Naive thymus-derived CD4-positive, alpha-beta T cell (primary cell): ENCODE data around the gene GNB5. TPM values are rescaled to one million over a fixed set of nuclear protein-coding genes. Genes with fewer than 3 reads are reported as not detected.
"Not testable (repeated sequence)": the region's sequence is repeated elsewhere in the genome, so short reads cannot be mapped to it uniquely, and the experiment has no call there.

Experiments
- ATAC-seq: fragments of 150-1000 bp; cut with Tn5 transposase; 2 replicates; pipeline ENCODE4 v1.10.0; 2021; ENCODE audit warnings: mild to moderate bottlenecking, moderate library complexity
- CTCF ChIA-PET: fragments of 350-600 bp; sonication (Branson Sonifier 250); formaldehyde crosslinking; loops from one replicate; lab custom pipeline; 2021; ENCODE audit warnings: antibody characterized with exemption; lab: Charles Lee
- POLR2A ChIA-PET: fragments of 350-600 bp; sonication (Branson Sonifier 250); formaldehyde crosslinking; loops from one replicate; lab custom pipeline; 2021; ENCODE audit warnings: antibody characterized with exemption, inconsistent platforms; lab: Charles Lee
- DNase-seq, 9 donors: peaks; one replicate each; pipeline versions ENCODE4 v3.0.0 to v3.0.0-alpha.2; 2020 to 2022; ENCODE audit warnings: mixed read lengths in 1 of 9
- H3K27ac ChIP-seq: one replicate; pipeline ENCODE4 v1.7.0; 2013; ENCODE audit warnings: mild to moderate bottlenecking, low read depth, low read length, moderate library complexity
- H3K27me3 ChIP-seq, 2 donors: one replicate each; pipeline ENCODE4 v1.7.0; 2013; ENCODE audit warnings: low read length in 2 of 2, mild to moderate bottlenecking in 2 of 2, moderate library complexity in 2 of 2; ENCODE audit not compliant: control insufficient read depth in 2 of 2, insufficient read depth in 2 of 2
- H3K36me3 ChIP-seq, 3 experiments: 1 replicate in 2 of 3; 2 replicates in 1 of 3; pipeline ENCODE4 v1.7.0; 2013; ENCODE audit warnings: low read length in 3 of 3, mild to moderate bottlenecking in 3 of 3, moderate library complexity in 1 of 3; ENCODE audit not compliant: insufficient read depth in 3 of 3, control insufficient read depth in 2 of 3
- H3K4me1 ChIP-seq, 2 donors: one replicate each; pipeline ENCODE4 v1.7.0; 2013; ENCODE audit warnings: low read length in 2 of 2, mild to moderate bottlenecking in 2 of 2, moderate library complexity in 1 of 2; ENCODE audit not compliant: control insufficient read depth in 2 of 2, insufficient read depth in 2 of 2
- H3K4me3 ChIP-seq: 2 replicates; pipeline ENCODE4 v1.7.0; 2013; ENCODE audit warnings: mild to moderate bottlenecking, low read length
- H3K9me3 ChIP-seq, 3 experiments: 1 replicate in 2 of 3; 2 replicates in 1 of 3; pipeline ENCODE4 v1.7.0; 2013; ENCODE audit warnings: low read length in 3 of 3; ENCODE audit not compliant: control insufficient read depth in 2 of 3
- H3K27ac Mint-ChIP-seq, 9 donors: one replicate each; pipeline ENCODE4 v1.8.0; 2020 to 2022; ENCODE audit warnings: mixed read lengths in 9 of 9, mild to moderate bottlenecking in 8 of 9, moderate library complexity in 5 of 9, inconsistent platforms in 2 of 9
- H3K27me3 Mint-ChIP-seq, 5 donors: one replicate each; pipeline ENCODE4 v1.8.0; 2021 to 2022; ENCODE audit warnings: mixed read lengths in 5 of 5, mild to moderate bottlenecking in 1 of 5
- H3K36me3 Mint-ChIP-seq, 5 donors: one replicate each; pipeline ENCODE4 v1.8.0; 2020 to 2022; ENCODE audit warnings: mixed read lengths in 5 of 5, mild to moderate bottlenecking in 3 of 5, inconsistent platforms in 1 of 5
- H3K4me1 Mint-ChIP-seq, 7 donors: one replicate each; pipeline ENCODE4 v1.8.0; 2020 to 2022; ENCODE audit warnings: mixed read lengths in 7 of 7, mild to moderate bottlenecking in 3 of 7, inconsistent platforms in 1 of 7
- H3K4me3 Mint-ChIP-seq, 10 donors: one replicate each; pipeline ENCODE4 v1.8.0; 2020 to 2022; ENCODE audit warnings: mild to moderate bottlenecking in 10 of 10, mixed read lengths in 10 of 10, moderate library complexity in 6 of 10, inconsistent platforms in 2 of 10
- H3K9me3 Mint-ChIP-seq, 11 donors: one replicate each; pipeline ENCODE4 v1.8.0; 2020 to 2022; ENCODE audit warnings: mixed read lengths in 11 of 11, mild to moderate bottlenecking in 4 of 11, inconsistent platforms in 1 of 11, moderate library complexity in 1 of 11
- intact Hi-C, 2 donors: fragments of 100-400 bp; cut with micrococcal nuclease; formaldehyde crosslinking; loops; one replicate each; pipeline ENCODE4 v1.15.1; 2023
- polyA plus RNA-seq, 2 donors: library from polyadenylated mRNA; unstranded; fragments of 300-500 nt; fragmentation: Illumina TruSeq; gene quantifications; one replicate each; pipeline ENCODE4 v1.2.3, GENCODE V29; 2021
- total RNA-seq, 6 experiments: library from RNA in 5 of 6; stranded (reverse) in 5 of 6; gene quantifications; 1 replicate in 5 of 6; 2 replicates in 1 of 6; pipeline ENCODE4 v1.2.3 and lab custom pipeline; 2021 to 2026

The GNB5 gene
- total and polyA plus RNA-seq, 7 experiments from 2014 or later, result 35.1 to 80.0 (median 49.0) TPM

- Mint-ChIP-seq H3K4me3 (no peak overlapping the region), H3K4me1 (peaks cover 0 to 5% (median 0%) of the 10 kb centered on the region in 7 donors), H3K27ac (no peak overlapping the region), H3K9me3 (no peaks in the 10 kb centered on the region), H3K36me3 (no peaks in the 10 kb centered on the region), H3K27me3 (peaks cover 0 to 10% (median 7%) of the 10 kb centered on the region in 5 donors)
- Histone ChIP-seq H3K27me3 (no peaks in the 10 kb centered on the region), H3K9me3 (no peaks in the 10 kb centered on the region), H3K4me1 (no peaks in the 10 kb centered on the region), H3K4me3 (no peak overlapping the region), H3K27ac (no peak overlapping the region), H3K36me3 (no peaks in the 10 kb centered on the region)
- DNase-seq (no peak), ATAC-seq (no peak)
- ChIA-PET POLR2A (no interaction called here), CTCF (interaction anchor here (1.0 kb wide), 1 partner anchor 10 kb away, joined by 3 read pairs; no protein-coding TSS in a partner anchor)
- intact Hi-C loops, result no loop called here
Measured at GRCh38 chr15:52100807-52101442, 90.3 kb downstream of the GNB5 start.

GRCh38 chr15:52099651-52100272, 91.4 kb downstream of the GNB5 start:
- ATAC-seq, result no peak
- intact Hi-C loops, result no loop called here
- Histone ChIP-seq H3K4me3 (no peak overlapping the region), H3K27ac (no peak overlapping the region), H3K4me1 (no peaks in the 10 kb centered on the region), H3K36me3 (no peaks in the 10 kb centered on the region), H3K9me3 (no peaks in the 10 kb centered on the region), H3K27me3 (no peaks in the 10 kb centered on the region)
- DNase-seq, result no peak
- H3K4me1 Mint-ChIP-seq, result peaks cover 0 to 5% (median 0%) of the 10 kb centered on the region in 7 donors
- POLR2A ChIA-PET, result no interaction called here
- H3K27me3 Mint-ChIP-seq, result peaks cover 0 to 15% (median 5%) of the 10 kb centered on the region in 5 donors
- no peaks in the 10 kb centered on the region for H3K9me3 Mint-ChIP-seq
- H3K36me3 Mint-ChIP-seq, result no peaks in the 10 kb centered on the region
- H3K27ac Mint-ChIP-seq, result no peak overlapping the region
- H3K4me3 Mint-ChIP-seq, result no peak overlapping the region
- CTCF ChIA-PET, result no interaction called here

- DNase-seq (no peak), ATAC-seq (no peak)
- intact Hi-C loops, result no loop called here
- Mint-ChIP-seq H3K4me3 (no peak overlapping the region), H3K9me3 (no peaks in the 10 kb centered on the region), H3K27ac (no peak overlapping the region), H3K4me1 (peaks cover 0 to 1% (median 0%) of the 10 kb centered on the region in 7 donors), H3K36me3 (no peaks in the 10 kb centered on the region), H3K27me3 (peaks cover 0 to 19% (median 3%) of the 10 kb centered on the region in 5 donors)
- no peak overlapping the region for H3K4me3 ChIP-seq
- CTCF ChIA-PET, result interaction anchor here (0.5 kb wide), 1 partner anchor 448 kb away, joined by 3 read pairs; no protein-coding TSS in a partner anchor
- POLR2A ChIA-PET, result no interaction called here
- H3K27ac ChIP-seq, result no peak overlapping the region
- H3K36me3 ChIP-seq, result no peaks in the 10 kb centered on the region
- no peaks in the 10 kb centered on the region for H3K9me3 ChIP-seq
- H3K27me3 ChIP-seq, result no peaks in the 10 kb centered on the region
- no peaks in the 10 kb centered on the region for H3K4me1 ChIP-seq
Measured at GRCh38 chr15:52098323-52098722, 92.9 kb downstream of the GNB5 start.

- H3K4me3 Mint-ChIP-seq, result no peak overlapping the region
- Histone ChIP-seq H3K4me1 (no peaks in the 10 kb centered on the region), H3K4me3 (no peak overlapping the region), H3K27ac (no peak overlapping the region), H3K9me3 (no peaks in the 10 kb centered on the region), H3K27me3 (no peaks in the 10 kb centered on the region), H3K36me3 (no peaks in the 10 kb centered on the region)
- H3K27me3 Mint-ChIP-seq, result peaks cover 0 to 19% (median 0%) of the 10 kb centered on the region in 5 donors
- no peaks in the 10 kb centered on the region for H3K9me3 Mint-ChIP-seq
- no peak for DNase-seq
- H3K4me1 Mint-ChIP-seq, result peaks cover 0 to 1% (median 0%) of the 10 kb centered on the region in 7 donors
- H3K27ac Mint-ChIP-seq, result no peak overlapping the region
- H3K36me3 Mint-ChIP-seq, result no peaks in the 10 kb centered on the region
- CTCF ChIA-PET, result no interaction called here
- intact Hi-C loops, result no loop called here
- POLR2A ChIA-PET, result no interaction called here
- ATAC-seq, result no peak
Measured at GRCh38 chr15:52097180-52097579, 94.0 kb downstream of the GNB5 start.

GRCh38 chr15:52096536-52096935, 94.7 kb downstream of the GNB5 start:
- H3K36me3 ChIP-seq, H3K4me1 Mint-ChIP-seq, H3K4me3 ChIP-seq, intact Hi-C loops, ATAC-seq, POLR2A ChIA-PET, H3K27ac ChIP-seq, H3K9me3 Mint-ChIP-seq, CTCF ChIA-PET, H3K9me3 ChIP-seq, H3K27me3 ChIP-seq, H3K4me3 Mint-ChIP-seq, H3K4me1 ChIP-seq, H3K36me3 Mint-ChIP-seq, H3K27ac Mint-ChIP-seq, DNase-seq: not testable (repeated sequence)
- H3K27me3 Mint-ChIP-seq, result peaks cover 0 to 16% (median 0%) of the 10 kb centered on the region in 5 donors

DNA sequence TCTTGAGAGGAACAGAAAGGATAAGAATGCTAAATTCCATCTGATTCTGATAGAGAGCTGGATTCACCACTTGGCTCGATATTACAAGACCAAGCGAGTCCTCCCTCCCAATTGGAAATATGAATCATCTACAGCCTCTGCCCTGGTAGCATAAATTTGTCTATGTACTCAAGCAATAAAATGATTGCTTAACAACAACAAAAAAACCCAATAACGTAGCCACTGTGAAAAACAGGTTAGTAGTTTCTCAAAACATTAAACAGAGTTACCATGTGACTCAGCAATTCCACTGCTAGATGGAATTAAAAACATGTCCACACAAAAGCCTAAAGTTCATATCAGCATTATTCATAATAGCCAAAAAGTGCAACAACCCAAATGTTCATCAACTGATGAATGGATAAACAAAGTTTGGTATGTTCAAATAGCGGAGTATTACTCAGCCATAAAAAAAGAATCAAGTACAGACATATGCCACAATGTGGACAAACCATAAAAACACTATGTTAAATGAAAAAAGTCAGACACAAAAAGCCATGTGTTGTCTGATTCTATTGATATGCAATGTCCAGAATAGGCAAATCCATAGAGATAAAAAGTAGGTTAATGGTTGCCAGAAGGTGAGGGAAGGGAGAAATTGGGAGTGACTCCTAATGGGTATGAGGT, 95.5 kb downstream of the GNB5 start:
- no peak overlapping the region for H3K4me3 ChIP-seq
- Mint-ChIP-seq H3K27me3 (peaks cover 0 to 16% (median 0%) of the 10 kb centered on the region in 5 donors), H3K36me3 (no peaks in the 10 kb centered on the region), H3K9me3 (peaks cover 0 to 2% (median 0%) of the 10 kb centered on the region in 11 donors), H3K27ac (no peak overlapping the region), H3K4me1 (no peaks in the 10 kb centered on the region), H3K4me3 (no peak overlapping the region)
- ChIA-PET CTCF (no interaction called here), POLR2A (no interaction called here)
- H3K9me3 ChIP-seq, result no peaks in the 10 kb centered on the region
- no peaks in the 10 kb centered on the region for H3K27me3 ChIP-seq
- DNase-seq, result no peak
- no peak overlapping the region for H3K27ac ChIP-seq
- intact Hi-C loops, result no loop called here
- H3K36me3 ChIP-seq, result no peaks in the 10 kb centered on the region
- ATAC-seq, result no peak
- no peaks in the 10 kb centered on the region for H3K4me1 ChIP-seq
